Lower leg skin (tissue), 3 donors: ENCODE results near the gene SPOCK1.

ENCODE experiments used
- POLR2A ChIP-seq, 2 donors: fragments of 450-650 bp; IDR thresholded peaks; one replicate each; pipeline ENCODE4 v1.6.1; 2016 to 2017; ENCODE audit warnings: antibody characterized with exemption in 2 of 2, mild to moderate bottlenecking in 1 of 2, moderate library complexity in 1 of 2
- TF ChIP-seq, protein P1 (sequence below), 3 donors: fragments of 450-650 bp; IDR thresholded peaks; one replicate each; pipeline ENCODE4 v1.5.1; 2016; ENCODE audit warnings: antibody characterized with exemption in 3 of 3, mild to moderate bottlenecking in 3 of 3, moderate library complexity in 2 of 3

DNA sequence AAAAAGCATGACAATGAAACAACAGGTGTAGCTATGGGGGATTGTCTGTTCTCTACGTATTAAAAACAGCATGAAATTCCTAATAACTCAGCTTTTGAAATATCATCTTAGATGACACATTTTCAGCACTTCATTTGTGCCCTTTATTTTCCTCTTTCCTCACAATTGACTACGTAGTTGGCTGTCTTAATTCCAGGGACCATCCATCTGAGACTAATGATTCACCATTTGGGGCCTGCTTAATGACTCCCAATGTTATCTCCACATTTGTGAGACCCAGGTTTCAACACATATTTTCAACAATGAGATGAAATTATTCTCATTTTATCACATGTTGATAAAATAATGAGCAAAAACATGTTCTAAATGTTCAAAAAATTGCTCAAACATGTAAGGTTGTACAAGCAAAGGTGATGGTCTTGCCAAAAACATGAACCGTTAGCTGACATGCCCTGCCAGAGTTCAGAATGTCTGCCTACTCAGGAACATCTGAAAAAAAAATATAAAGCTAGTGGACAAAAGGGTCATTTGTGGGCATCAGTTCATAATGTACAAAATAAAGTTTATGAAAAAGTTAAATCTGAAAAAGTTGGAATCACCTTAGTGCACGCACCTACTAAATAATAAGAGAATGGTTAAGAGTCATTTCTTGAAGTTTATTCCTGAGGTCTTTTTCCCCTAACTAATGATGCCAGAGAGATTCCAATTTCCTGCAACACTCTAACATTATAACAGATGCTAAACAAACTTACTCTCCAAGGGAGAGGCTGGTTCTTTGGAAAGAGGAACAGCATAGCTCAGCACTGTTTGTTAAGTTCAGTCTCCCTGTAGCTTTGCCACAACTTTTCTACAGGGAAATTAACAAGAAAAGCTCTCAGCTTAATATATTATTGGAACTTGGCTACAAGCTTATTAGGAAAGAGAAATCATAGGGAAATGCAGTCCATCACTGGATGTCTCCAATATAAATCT, 275.5 kb downstream of the SPOCK1 start:
- TF ChIP-seq, protein P1, sequence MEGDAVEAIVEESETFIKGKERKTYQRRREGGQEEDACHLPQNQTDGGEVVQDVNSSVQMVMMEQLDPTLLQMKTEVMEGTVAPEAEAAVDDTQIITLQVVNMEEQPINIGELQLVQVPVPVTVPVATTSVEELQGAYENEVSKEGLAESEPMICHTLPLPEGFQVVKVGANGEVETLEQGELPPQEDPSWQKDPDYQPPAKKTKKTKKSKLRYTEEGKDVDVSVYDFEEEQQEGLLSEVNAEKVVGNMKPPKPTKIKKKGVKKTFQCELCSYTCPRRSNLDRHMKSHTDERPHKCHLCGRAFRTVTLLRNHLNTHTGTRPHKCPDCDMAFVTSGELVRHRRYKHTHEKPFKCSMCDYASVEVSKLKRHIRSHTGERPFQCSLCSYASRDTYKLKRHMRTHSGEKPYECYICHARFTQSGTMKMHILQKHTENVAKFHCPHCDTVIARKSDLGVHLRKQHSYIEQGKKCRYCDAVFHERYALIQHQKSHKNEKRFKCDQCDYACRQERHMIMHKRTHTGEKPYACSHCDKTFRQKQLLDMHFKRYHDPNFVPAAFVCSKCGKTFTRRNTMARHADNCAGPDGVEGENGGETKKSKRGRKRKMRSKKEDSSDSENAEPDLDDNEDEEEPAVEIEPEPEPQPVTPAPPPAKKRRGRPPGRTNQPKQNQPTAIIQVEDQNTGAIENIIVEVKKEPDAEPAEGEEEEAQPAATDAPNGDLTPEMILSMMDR (IDR thresholded peaks at IDR 0.05): no peak
- TF ChIP-seq POLR2A (IDR thresholded peaks at IDR 0.05): no peak
